ENCODE measurements around the gene FRAS1.
"Not testable (repeated sequence)": the region's sequence is repeated elsewhere in the genome, so short reads cannot be mapped to it uniquely, and the experiment has no call there.

The FRAS1 gene

DNA sequence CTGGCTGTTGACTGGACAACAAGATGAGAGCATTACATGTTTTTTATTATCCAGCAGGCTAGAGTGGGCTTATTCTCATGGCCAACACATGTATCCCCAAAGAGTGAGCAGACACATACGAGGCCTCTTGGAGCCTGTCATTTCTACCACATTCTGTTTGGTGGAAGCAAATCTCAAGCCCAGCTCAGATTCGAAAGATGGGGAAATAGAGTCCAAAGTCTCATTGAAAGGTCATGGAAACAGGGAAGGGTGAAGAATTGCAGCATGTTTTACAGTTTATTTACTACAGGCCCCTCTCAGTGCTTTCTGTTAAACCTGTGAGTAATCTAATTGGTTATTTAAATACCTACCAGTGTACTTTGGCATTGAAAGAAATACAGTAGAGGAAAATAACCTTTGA, 108.6 kb downstream of the FRAS1 start:
- DNase-seq (ENCODE audit: low read depth): no peak

GRCh38 chr4:78166622-78167021, 109.5 kb downstream of the FRAS1 start:
- DNase-seq (ENCODE audit: low read depth): no peak

- no peak for DNase-seq (ENCODE audit: low read depth)
Observed at GRCh38 chr4:78167510-78167909, 110.4 kb downstream of the FRAS1 start.

DNA sequence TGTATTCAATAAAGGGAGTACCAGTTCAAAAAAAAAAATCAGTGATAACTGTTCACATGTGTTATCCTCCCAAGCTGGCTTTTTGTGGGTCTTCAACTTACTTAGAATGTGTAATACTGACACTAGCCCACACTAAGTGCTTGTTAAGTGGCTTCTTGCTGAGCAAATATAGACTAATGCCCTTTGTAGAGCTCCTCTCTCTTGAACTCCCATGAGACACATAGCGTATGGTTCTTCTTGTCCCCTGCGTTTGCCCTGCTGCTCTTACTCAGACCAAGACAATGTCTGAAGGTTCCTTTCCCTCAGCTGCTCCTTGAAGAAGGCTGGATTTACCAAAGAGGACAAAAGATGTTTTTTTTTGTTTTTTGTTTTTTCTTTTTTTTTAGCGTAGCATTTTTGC, 110.9 kb downstream of the FRAS1 start:
- no peak for DNase-seq (ENCODE audit: low read depth)

DNA sequence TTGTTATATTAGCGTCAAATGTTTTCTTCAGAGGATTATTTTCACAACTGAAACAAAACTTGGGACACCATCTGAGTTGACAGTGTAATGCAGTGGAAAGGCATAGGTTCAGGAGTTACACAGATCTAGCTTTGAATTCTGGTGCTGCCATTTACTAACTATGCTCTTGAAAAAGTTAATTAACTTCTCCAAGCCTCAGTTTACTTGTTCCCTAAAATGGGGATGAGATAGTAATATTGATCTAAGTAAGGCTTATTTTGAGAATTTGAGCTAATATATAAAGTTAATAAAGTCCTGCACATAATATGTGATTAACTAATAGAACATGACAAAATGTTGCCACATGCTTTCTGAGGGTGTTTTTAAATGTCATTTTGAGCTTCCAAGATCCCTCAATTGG, 112.6 kb downstream of the FRAS1 start:
- no peak for DNase-seq (ENCODE audit: low read depth)

DNA sequence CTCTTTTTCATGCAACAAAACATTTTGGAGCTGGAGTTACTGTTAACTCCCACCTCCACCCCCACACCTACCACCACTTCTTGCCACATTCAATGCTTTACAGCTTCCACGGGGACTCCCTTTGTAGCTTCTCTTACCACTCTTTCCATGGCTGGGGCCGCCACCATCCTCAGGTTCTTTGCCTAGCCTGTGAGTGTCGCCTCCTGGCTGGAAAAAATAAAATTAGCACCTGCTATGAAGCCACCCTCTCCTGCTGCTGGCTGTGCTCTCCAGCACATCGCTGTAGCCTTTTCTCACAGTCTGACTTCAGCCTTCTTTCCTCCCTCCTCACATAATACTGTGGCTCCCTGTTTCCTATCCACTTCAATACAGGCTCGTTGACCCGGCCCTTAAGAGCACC, 114.4 kb downstream of the FRAS1 start:
- DNase-seq (ENCODE audit: low read depth): no peak

DNA sequence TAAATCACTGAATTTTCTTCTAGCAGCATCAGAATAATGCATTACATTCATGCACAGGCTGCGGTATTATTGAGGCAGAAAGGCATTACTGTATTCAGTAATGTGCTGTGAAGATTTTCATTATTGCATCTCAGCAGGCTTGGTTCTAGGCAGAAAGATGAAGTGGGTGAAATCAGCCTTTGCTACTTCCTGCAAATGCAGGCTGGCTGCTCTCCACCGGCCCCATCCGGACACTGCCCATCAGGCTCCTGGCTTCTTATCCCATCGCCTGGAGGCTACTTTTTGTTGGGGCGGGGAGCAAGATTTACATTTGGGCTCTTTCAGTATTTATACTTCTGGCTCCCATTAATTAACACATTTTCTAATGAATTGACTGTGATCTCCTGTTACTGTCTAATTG, 117.8 kb downstream of the FRAS1 start:
- DNase-seq (ENCODE audit: low read depth): no peak

DNA sequence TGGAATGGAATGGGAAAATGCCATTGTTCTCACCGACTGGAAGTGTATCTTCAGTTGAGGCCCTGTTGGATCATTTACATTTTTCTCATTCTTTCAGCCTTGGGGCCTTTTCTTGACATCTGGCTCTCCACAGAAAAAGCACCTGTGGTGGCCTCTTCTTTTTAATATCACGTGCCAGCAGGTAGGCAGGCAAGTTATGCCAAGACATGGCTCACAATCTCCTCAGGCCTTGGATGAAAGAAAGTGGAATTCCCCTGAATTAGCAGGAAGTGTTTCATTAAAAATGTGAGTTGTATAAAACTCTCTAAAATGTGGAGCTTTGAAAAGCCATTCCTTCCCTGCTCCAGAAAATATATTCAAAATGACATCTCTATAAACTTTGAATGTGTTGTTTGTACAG, 122.1 kb downstream of the FRAS1 start:
- DNase-seq (ENCODE audit: low read depth): no peak

GRCh38 chr4:78181681-78182234, 124.6 kb downstream of the FRAS1 start:
- not testable (repeated sequence) for DNase-seq (ENCODE audit: low read depth)

DNA sequence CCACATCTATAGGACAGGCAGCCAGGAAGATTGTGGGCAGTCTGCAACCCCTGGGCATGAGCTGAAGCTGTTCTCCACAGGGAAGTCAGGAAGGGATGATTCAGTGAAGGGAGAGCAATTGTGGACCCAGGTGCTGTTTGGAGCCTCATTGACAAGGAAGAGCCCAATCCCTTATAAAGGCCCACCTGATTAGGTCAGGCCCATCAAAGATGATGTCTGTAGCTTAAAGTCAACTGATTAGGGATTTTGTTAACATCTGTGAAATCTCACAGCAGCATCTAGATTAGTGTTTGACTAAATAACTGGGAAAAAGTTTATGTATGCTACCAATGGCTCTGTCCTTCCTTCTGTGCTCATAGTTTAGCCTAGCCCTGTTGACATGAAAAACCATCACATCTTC, 127.5 kb downstream of the FRAS1 start:
- DNase-seq (ENCODE audit: low read depth): no peak

DNA sequence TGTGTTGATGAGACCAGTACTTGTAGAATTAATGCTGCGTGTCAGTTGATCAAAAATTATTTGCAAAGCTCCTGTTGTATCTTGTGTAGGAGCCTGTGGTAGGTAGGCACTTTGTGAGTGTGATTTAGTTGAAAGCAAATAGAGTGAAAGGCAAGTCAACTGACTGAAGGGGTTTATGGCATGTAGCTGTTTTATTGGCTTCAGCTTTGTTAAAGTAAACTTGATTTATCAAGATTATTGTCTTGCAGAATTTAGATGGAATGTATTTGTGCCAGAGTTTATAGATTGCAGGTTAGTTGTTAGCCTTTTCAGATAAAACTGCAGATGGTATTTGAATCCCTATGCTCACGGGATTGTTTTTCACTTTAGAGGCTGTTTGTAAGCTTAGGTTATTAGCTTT, 128.0 kb downstream of the FRAS1 start:
- DNase-seq (ENCODE audit: low read depth): no peak

DNA sequence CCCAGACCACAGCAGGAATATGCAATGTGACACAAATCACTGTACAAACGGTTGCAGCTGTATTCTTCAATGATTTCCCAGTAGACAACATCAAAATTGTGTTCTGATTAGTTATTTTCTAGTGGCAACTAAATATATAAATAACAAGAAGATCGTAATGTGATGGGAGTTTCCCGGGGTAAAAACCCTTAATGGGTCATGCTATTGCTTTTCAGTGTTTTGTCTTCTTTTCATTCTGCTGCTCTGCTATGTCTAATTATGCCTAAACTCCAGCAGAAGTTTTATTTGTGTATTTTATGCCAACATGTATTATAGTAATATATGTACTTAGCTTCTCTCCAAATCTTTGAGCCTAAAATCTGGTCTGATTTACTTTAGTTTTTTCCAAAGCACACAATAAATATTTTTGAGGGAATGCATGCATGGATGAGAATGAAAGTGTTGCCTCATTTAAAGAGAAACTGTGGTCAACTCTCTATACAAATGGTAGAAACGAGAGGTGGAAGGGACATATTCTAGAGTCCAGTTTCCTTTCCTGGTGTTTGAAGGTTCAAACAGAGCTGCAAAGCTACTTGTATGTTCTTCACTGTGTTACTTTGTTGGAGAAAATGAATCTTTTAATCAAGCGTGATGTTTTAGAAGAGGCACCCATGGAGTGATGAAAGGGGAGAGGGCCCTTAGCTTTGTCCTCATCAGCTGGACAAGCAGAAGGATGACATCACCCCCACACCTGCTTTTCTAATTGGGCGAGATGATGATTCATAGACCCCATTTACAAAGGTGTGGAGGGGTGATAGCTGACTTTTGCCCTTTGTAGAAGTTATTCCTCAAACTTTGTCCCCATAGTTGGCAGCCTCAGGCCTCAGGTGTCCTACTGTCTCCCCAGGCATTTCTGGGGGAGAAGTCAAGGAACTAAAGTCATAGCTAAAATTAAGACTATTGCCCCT, 129.7 kb downstream of the FRAS1 start:
- DNase-seq (ENCODE audit: low read depth): no peak

GRCh38 chr4:78190068-78190467, 132.9 kb downstream of the FRAS1 start:
- no peak for DNase-seq (ENCODE audit: low read depth)

DNA sequence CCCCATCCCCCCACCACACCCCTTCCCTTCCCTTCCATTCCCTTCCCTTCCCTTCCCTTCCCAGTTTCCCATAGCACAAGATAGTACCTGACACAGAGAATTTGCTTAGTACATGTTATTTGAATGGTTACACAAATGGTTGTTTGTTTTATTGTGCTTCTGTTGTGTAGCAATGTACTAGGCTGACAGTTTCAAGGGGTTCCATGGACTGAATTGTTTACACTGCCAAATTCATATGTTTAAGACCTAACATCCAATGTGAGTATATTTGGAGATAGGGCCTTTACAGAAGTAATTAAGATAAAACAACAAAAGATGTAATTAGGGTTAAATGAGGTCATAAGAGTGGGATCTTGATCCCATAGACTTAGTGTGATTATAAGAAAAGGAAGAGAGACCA, 133.5 kb downstream of the FRAS1 start:
- no peak for DNase-seq (ENCODE audit: low read depth)

DNA sequence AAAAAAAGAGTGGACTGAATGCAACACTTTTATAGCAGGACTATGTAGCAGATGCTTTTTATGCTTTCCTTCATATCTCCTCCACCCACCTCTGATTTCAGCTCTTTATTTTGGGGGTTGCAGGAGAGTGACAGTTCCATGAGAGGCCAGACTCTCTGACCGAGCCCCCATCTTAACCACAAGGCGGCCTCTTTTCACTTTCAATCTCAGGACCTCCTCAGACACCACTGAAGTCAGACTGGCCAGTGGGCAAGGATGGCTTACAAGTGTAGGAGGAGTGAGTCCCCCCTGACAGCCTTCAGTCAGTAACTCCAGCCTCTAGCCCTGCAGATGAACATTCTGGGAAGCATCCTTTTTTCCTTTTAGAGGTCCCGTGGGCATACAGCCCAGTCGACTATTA, 140.8 kb downstream of the FRAS1 start:
- DNase-seq (ENCODE audit: low read depth): peak; percentile 16

GRCh38 chr4:78199984-78200383, 142.9 kb downstream of the FRAS1 start:
- no peak for DNase-seq (ENCODE audit: low read depth)

- no peak for DNase-seq (ENCODE audit: low read depth)
Observed at GRCh38 chr4:78200949-78201348, 143.8 kb downstream of the FRAS1 start.

GRCh38 chr4:78204176-78204575, 147.1 kb downstream of the FRAS1 start:
- DNase-seq (ENCODE audit: low read depth): no peak

GRCh38 chr4:78205591-78205990, 148.5 kb downstream of the FRAS1 start:
- no peak for DNase-seq (ENCODE audit: low read depth)

- no peak for DNase-seq (ENCODE audit: low read depth)
Observed at GRCh38 chr4:78207541-78207940, 150.4 kb downstream of the FRAS1 start.

- no peak for DNase-seq (ENCODE audit: low read depth)
Observed at GRCh38 chr4:78207951-78208350, 150.8 kb downstream of the FRAS1 start.

- not testable (repeated sequence) for DNase-seq (ENCODE audit: low read depth)
Observed at GRCh38 chr4:78208896-78209295, 151.8 kb downstream of the FRAS1 start.

DNA sequence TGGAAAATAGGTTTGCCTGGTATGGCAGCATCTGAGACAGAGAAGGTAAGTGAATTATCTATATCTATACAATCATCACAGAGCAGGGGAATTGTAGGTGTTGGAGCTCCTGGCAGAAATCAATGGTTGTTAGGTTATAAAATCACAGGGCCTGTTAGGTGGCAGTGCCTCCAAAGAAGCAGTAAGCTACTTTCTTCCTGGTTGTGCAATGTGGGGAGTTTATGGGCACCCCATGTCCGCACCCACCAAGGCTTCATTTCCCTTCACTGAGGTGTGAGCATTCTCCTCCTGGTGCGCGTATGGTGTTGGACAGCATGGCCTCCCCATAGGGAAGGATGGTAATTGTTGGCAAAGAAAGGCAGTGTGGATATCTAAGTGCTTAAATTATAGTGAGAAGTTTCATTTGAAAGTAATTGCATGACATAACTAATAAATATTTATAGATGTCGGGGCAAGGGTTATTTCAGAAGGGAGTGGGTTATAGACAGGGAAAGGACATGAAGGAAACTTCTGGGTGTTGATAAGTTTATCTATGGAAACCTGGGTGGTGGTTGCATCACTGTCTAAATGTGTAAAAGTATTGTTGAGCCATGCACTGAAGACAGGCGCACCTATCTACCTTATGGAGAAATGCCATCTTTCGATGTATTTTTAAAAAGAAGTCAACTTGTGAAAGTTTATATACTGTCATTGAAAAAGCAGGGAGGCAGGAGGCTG, 153.7 kb downstream of the FRAS1 start:
- DNase-seq (ENCODE audit: low read depth): no peak
